ENCODE results near the gene DQX1. TPM values are rescaled to one million over a fixed set of nuclear protein-coding genes. Genes with fewer than 3 reads are reported as not detected.
"Not testable (repeated sequence)": the region's sequence is repeated elsewhere in the genome, so short reads cannot be mapped to it uniquely, and the experiment has no call there.

Gene DQX1
- total RNA-seq, 1 donor from 2014 or later = 9.6 TPM

GRCh38 chr2:74474481-74474880 lies 51.5 kb downstream of the DQX1 start:
- peaks cover 22% of the 10 kb centered on the region for H3K4me1 ChIP-seq
- H3K27me3 ChIP-seq = no peaks in the 10 kb centered on the region
- DNase-seq (ENCODE audit: extremely low spot score in 2 of 2) = peak in 1 of 2 donors; percentile 84
- H3K27ac ChIP-seq = no peak overlapping the region
- H3K4me3 ChIP-seq = no peak overlapping the region
- peaks cover 0 to 20% of the 10 kb centered on the region in 2 donors for H3K36me3 ChIP-seq
- intact Hi-C loops (cut with DNase I) = no loop called here
- H3K9me3 ChIP-seq = no peaks in the 10 kb centered on the region
- TF ChIP-seq POLR2AphosphoS5 (IDR thresholded peaks at IDR 0.05; ENCODE audit: insufficient read depth in 1 of 2, low read depth in 1 of 2) (no peak), POLR2A (IDR thresholded peaks at IDR 0.05) (no peak)
- TF ChIP-seq, protein P1, sequence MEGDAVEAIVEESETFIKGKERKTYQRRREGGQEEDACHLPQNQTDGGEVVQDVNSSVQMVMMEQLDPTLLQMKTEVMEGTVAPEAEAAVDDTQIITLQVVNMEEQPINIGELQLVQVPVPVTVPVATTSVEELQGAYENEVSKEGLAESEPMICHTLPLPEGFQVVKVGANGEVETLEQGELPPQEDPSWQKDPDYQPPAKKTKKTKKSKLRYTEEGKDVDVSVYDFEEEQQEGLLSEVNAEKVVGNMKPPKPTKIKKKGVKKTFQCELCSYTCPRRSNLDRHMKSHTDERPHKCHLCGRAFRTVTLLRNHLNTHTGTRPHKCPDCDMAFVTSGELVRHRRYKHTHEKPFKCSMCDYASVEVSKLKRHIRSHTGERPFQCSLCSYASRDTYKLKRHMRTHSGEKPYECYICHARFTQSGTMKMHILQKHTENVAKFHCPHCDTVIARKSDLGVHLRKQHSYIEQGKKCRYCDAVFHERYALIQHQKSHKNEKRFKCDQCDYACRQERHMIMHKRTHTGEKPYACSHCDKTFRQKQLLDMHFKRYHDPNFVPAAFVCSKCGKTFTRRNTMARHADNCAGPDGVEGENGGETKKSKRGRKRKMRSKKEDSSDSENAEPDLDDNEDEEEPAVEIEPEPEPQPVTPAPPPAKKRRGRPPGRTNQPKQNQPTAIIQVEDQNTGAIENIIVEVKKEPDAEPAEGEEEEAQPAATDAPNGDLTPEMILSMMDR (IDR thresholded peaks at IDR 0.05) = no peak

DNA sequence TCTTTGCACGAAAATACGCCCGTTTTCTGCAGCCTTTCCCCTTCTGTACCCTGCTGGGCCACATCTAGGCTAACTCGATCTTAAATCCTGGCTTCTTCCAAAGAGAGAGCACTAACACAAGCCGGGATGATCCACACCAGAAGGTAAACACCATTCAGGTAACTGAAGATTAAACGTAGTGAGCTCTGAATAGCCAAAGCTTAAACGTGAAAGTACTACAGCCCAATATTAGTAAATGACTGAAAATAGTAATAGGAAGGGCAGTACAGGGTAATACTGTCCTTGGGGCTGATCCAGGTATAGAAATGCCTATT lies 53.1 kb downstream of the DQX1 start:
- no peak for TF ChIP-seq POLR2A (IDR thresholded peaks at IDR 0.05)
- TF ChIP-seq, protein P1 (IDR thresholded peaks at IDR 0.05) = no peak
- no peak for TF ChIP-seq POLR2AphosphoS5 (IDR thresholded peaks at IDR 0.05; ENCODE audit: insufficient read depth in 1 of 2, low read depth in 1 of 2)
- H3K27me3 ChIP-seq = no peaks in the 10 kb centered on the region
- H3K36me3 ChIP-seq = peaks cover 0 to 20% of the 10 kb centered on the region in 2 donors
- no peak for DNase-seq (ENCODE audit: extremely low spot score in 2 of 2)
- peak overlapping the region; percentile 84 for H3K27ac ChIP-seq
- intact Hi-C loops (cut with DNase I) = no loop called here
- peaks cover 22% of the 10 kb centered on the region for H3K4me1 ChIP-seq
- peak overlapping the region; percentile 60 to 91 for H3K4me3 ChIP-seq
- H3K9me3 ChIP-seq = no peaks in the 10 kb centered on the region

- Histone ChIP-seq H3K27ac (peak within 1 kb of the TSS; percentile 84), H3K36me3 (peaks cover 0 to 16% of the 10 kb centered on the region in 2 donors), H3K4me1 (peaks cover 22% of the 10 kb centered on the region), H3K27me3 (no peaks in the 10 kb centered on the region), H3K4me3 (peak within 1 kb of the TSS; percentile 60 to 91), H3K9me3 (no peaks in the 10 kb centered on the region)
- TF ChIP-seq POLR2A (IDR thresholded peaks at IDR 0.05) (peak in 1 of 2 donors; percentile 37), POLR2AphosphoS5 (IDR thresholded peaks at IDR 0.05; ENCODE audit: insufficient read depth in 1 of 2, low read depth in 1 of 2) (peak; percentile 96)
- TF ChIP-seq, protein P1 (IDR thresholded peaks at IDR 0.05) = no peak
- intact Hi-C loops (cut with DNase I) = no loop called here
- DNase-seq (ENCODE audit: extremely low spot score in 2 of 2) = no peak
These were observed 53.7 kb downstream of the DQX1 start, which contains the start of gene MRPL53 for GRCh38 chr2:74472086-74472944. MRPL53 (minus strand) TSS chr2:74472680; CDS start chr2:74472660, 20 bp downstream.

DNA sequence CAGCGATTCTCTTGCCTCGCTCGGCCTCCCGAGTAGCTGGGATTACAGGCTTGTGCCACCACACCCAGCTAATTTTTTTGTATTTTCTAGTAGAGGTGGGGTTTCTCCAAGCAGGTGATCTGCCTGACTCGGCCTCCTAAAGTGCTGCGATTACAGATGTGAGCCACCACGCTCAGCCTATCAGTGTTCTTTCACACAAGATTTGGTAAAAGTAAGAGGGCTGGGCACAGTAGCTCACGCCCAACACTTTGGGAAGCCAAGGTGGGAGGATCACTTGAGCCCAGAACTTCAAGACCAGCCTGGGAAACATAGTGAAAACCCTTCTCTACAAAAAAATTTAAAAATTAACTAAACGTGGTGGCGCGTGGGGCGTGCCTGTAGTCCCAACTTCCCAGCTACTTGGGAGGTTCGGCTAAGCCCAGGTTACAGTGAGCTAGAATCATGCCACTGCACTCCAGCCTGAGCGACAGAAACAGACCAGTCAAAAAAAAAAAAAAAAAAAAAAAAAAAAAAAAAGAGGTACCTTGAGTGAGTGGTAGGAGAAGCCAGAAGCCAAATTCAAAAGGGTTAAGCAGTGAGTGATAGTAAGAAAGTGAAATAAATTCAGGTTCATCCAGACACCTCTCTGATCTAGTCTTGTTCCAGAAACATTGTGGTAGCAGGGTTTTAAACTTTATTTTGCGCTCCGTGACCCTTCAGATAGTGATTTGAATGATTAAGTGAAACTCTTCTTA lies 54.5 kb downstream of the DQX1 start:
- H3K36me3 ChIP-seq = peaks cover 0 to 15% of the 10 kb centered on the region in 2 donors
- H3K9me3 ChIP-seq = no peaks in the 10 kb centered on the region
- TF ChIP-seq POLR2A (IDR thresholded peaks at IDR 0.05) (no peak), POLR2AphosphoS5 (IDR thresholded peaks at IDR 0.05; ENCODE audit: insufficient read depth in 1 of 2, low read depth in 1 of 2) (no peak)
- TF ChIP-seq, protein P1 (IDR thresholded peaks at IDR 0.05) = no peak
- peak overlapping the region; percentile 60 to 91 for H3K4me3 ChIP-seq
- H3K4me1 ChIP-seq = peaks cover 22% of the 10 kb centered on the region
- intact Hi-C loops (cut with DNase I) = no loop called here
- no peaks in the 10 kb centered on the region for H3K27me3 ChIP-seq
- peak overlapping the region; percentile 84 for H3K27ac ChIP-seq
- no peak for DNase-seq (ENCODE audit: extremely low spot score in 2 of 2)

GRCh38 chr2:74470742-74471141 lies 55.3 kb downstream of the DQX1 start:
- H3K27ac ChIP-seq; intact Hi-C loops (cut with DNase I); H3K9me3 ChIP-seq; DNase-seq (ENCODE audit: extremely low spot score in 2 of 2); H3K4me3 ChIP-seq; H3K27me3 ChIP-seq: not testable (repeated sequence)
- Histone ChIP-seq H3K4me1 (peaks cover 29% of the 10 kb centered on the region), H3K36me3 (peaks cover 0 to 15% of the 10 kb centered on the region in 2 donors)

Other genes starting within 250 kb of the DQX1 start
- gene SLC4A5, start 182.8 kb downstream of the DQX1 start, total RNA-seq = 4.4 TPM
- gene DCTN1, start 145.9 kb downstream of the DQX1 start, total RNA-seq = 95.0 TPM
- gene C2orf81, start 104.6 kb downstream of the DQX1 start, total RNA-seq = 2.7 TPM
- gene WDR54, start 104.5 kb downstream of the DQX1 start, total RNA-seq = 8.8 TPM
- gene RTKN, start 84.3 kb downstream of the DQX1 start, total RNA-seq = 24.6 TPM
- gene INO80B, start 71.1 kb downstream of the DQX1 start, total RNA-seq = 32.7 TPM
- 63.1 TPM for gene WBP1, start 67.8 kb downstream of the DQX1 start, total RNA-seq
- gene MOGS, start 60.8 kb downstream of the DQX1 start, total RNA-seq = 23.6 TPM
- 40.3 TPM for gene MRPL53, start 53.6 kb downstream of the DQX1 start, total RNA-seq
- 41.3 TPM for gene CCDC142, start 43.2 kb downstream of the DQX1 start, total RNA-seq
- gene TTC31, start 43.1 kb downstream of the DQX1 start, total RNA-seq = 11.8 TPM
- gene LBX2, start 26.6 kb downstream of the DQX1 start, total RNA-seq = not detected
- gene PCGF1, start 18.5 kb downstream of the DQX1 start, total RNA-seq = 14.7 TPM
- gene TLX2, start 11.8 kb downstream of the DQX1 start, total RNA-seq = 6.6 TPM
- gene AUP1, start 3.5 kb upstream of the DQX1 start, total RNA-seq = 124 TPM
- 24.3 TPM for gene HTRA2, start 3.7 kb upstream of the DQX1 start, total RNA-seq
- gene LOXL3, start 27.7 kb upstream of the DQX1 start, total RNA-seq = 6.1 TPM
- 20.1 TPM for gene DOK1, start 28.5 kb upstream of the DQX1 start, total RNA-seq
- 4.9 TPM for gene M1AP, start 122.1 kb upstream of the DQX1 start, total RNA-seq
- gene SEMA4F, start 128.0 kb upstream of the DQX1 start, total RNA-seq = 8.3 TPM